NCI-H187 (cell line): ENCODE data around the gene RGS3.

ENCODE experiments used
- DNase-seq, 2 experiments: peaks; one replicate each; lab custom pipeline; 2025; lab: John Stamatoyannopoulos, UW

The RGS3 gene

GRCh38 chr9:113511856-113512761 lies 48.6 kb downstream of the RGS3 start:
- DNase-seq: no peak

GRCh38 chr9:113513111-113513510 lies 49.6 kb downstream of the RGS3 start:
- no peak for DNase-seq

GRCh38 chr9:113513536-113513935 lies 50.0 kb downstream of the RGS3 start:
- no peak for DNase-seq

GRCh38 chr9:113514061-113514460 lies 50.5 kb downstream of the RGS3 start:
- DNase-seq: no peak

- DNase-seq: no peak
Observed at GRCh38 chr9:113514748-113515147, 51.2 kb downstream of the RGS3 start.

GRCh38 chr9:113515862-113516261 lies 52.3 kb downstream of the RGS3 start:
- DNase-seq: no peak

- DNase-seq: no peak
Observed at GRCh38 chr9:113516840-113517577, 53.5 kb downstream of the RGS3 start.

GRCh38 chr9:113519426-113520108 lies 56.0 kb downstream of the RGS3 start:
- no peak for DNase-seq

GRCh38 chr9:113520109-113520642 lies 56.6 kb downstream of the RGS3 start:
- DNase-seq: no peak

GRCh38 chr9:113521693-113522255 lies 58.2 kb downstream of the RGS3 start:
- no peak for DNase-seq

- DNase-seq: no peak
Observed at GRCh38 chr9:113522419-113522818, 58.9 kb downstream of the RGS3 start.

- DNase-seq: no peak
Observed at GRCh38 chr9:113522858-113523257, 59.3 kb downstream of the RGS3 start.

GRCh38 chr9:113523421-113524141 lies 60.1 kb downstream of the RGS3 start:
- no peak for DNase-seq

GRCh38 chr9:113524468-113524867 lies 60.9 kb downstream of the RGS3 start:
- no peak for DNase-seq

- no peak for DNase-seq
Observed at GRCh38 chr9:113525205-113525604, 61.7 kb downstream of the RGS3 start.

- no peak for DNase-seq
Observed at GRCh38 chr9:113525831-113526230, 62.3 kb downstream of the RGS3 start.

- DNase-seq: no peak
Observed at GRCh38 chr9:113526231-113526746, 62.8 kb downstream of the RGS3 start.

- no peak for DNase-seq
Observed at GRCh38 chr9:113526841-113527240, 63.3 kb downstream of the RGS3 start.

GRCh38 chr9:113528088-113528487 lies 64.6 kb downstream of the RGS3 start:
- no peak for DNase-seq

- DNase-seq: no peak
Observed at GRCh38 chr9:113528811-113529210, 65.3 kb downstream of the RGS3 start.
